Measurements from ENCODE around the gene NKX2-2.

NKX2-2 gene

GRCh38 chr20:21509597-21510371 lies 4.1 kb downstream of the NKX2-2 start:
- Histone ChIP-seq H3K9me3 (ENCODE audit: control insufficient read depth, insufficient read depth, low read depth, low read length) (no peaks in the 10 kb centered on the region), H3K36me3 (ENCODE audit: control insufficient read depth in 2 of 2, insufficient read depth in 1 of 2, low read length in 2 of 2) (peaks cover 0 to 11% of the 10 kb centered on the region in 2 experiments; a peak in 1 of 3 replicates), H3K4me3 (ENCODE audit: low read depth, low read length) (no peak overlapping the region), H3K4me1 (ENCODE audit: control insufficient read depth, insufficient read depth, low read length) (peaks cover 4% of the 10 kb centered on the region; the same call in 1 of the 2 replicates), H3K27ac (ENCODE audit: extremely low read depth, low read depth, low read length) (no peak overlapping the region)
- POLR2A ChIA-PET = no interaction called here
- CTCF ChIA-PET = interaction anchor here (0.6 to 1.4 kb wide), 5 partner anchors 12 to 649 kb away, joined by 3 to 6 read pairs (median 3); no protein-coding TSS in a partner anchor
- TF ChIP-seq, protein P1, sequence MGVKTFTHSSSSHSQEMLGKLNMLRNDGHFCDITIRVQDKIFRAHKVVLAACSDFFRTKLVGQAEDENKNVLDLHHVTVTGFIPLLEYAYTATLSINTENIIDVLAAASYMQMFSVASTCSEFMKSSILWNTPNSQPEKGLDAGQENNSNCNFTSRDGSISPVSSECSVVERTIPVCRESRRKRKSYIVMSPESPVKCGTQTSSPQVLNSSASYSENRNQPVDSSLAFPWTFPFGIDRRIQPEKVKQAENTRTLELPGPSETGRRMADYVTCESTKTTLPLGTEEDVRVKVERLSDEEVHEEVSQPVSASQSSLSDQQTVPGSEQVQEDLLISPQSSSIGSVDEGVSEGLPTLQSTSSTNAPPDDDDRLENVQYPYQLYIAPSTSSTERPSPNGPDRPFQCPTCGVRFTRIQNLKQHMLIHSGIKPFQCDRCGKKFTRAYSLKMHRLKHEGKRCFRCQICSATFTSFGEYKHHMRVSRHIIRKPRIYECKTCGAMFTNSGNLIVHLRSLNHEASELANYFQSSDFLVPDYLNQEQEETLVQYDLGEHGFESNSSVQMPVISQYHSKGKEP (tag by site-specific recombination; IDR thresholded peaks at IDR 0.05) = no peak
- TF ChIP-seq ZFP37 (tag by site-specific recombination; IDR thresholded peaks at IDR 0.05) (no peak), PRDM6 (tag by site-specific recombination; IDR thresholded peaks at IDR 0.05) (no peak), ZNF311 (tag by site-specific recombination; IDR thresholded peaks at IDR 0.05; ENCODE audit: borderline replicate concordance) (no peak), ZNF266 (tag by site-specific recombination; IDR thresholded peaks at IDR 0.05; ENCODE audit: low read depth) (no peak), SP7 (tag by site-specific recombination; IDR thresholded peaks at IDR 0.05) (no peak), ZNF645 (tag by site-specific recombination; IDR thresholded peaks at IDR 0.05) (no peak), ZNF501 (tag by site-specific recombination; IDR thresholded peaks at IDR 0.05) (no peak), ZNF202 (tag by site-specific recombination; IDR thresholded peaks at IDR 0.05; ENCODE audit: borderline replicate concordance) (no peak), ZNF792 (tag by site-specific recombination; IDR thresholded peaks at IDR 0.05) (no peak), ZBTB8A (tag by site-specific recombination; IDR thresholded peaks at IDR 0.05) (no peak), KLF9 (tag by site-specific recombination; IDR thresholded peaks at IDR 0.05; ENCODE audit: low read depth) (no peak), OVOL3 (tag by site-specific recombination; IDR thresholded peaks at IDR 0.05) (no peak), ZNF776 (tag by site-specific recombination; IDR thresholded peaks at IDR 0.05; ENCODE audit: borderline replicate concordance) (no peak), ZNF433 (tag by site-specific recombination; IDR thresholded peaks at IDR 0.05; ENCODE audit: low read depth) (no peak), ZNF2 (tag by site-specific recombination; IDR thresholded peaks at IDR 0.05) (no peak)
- TF ChIP-seq, protein P2, sequence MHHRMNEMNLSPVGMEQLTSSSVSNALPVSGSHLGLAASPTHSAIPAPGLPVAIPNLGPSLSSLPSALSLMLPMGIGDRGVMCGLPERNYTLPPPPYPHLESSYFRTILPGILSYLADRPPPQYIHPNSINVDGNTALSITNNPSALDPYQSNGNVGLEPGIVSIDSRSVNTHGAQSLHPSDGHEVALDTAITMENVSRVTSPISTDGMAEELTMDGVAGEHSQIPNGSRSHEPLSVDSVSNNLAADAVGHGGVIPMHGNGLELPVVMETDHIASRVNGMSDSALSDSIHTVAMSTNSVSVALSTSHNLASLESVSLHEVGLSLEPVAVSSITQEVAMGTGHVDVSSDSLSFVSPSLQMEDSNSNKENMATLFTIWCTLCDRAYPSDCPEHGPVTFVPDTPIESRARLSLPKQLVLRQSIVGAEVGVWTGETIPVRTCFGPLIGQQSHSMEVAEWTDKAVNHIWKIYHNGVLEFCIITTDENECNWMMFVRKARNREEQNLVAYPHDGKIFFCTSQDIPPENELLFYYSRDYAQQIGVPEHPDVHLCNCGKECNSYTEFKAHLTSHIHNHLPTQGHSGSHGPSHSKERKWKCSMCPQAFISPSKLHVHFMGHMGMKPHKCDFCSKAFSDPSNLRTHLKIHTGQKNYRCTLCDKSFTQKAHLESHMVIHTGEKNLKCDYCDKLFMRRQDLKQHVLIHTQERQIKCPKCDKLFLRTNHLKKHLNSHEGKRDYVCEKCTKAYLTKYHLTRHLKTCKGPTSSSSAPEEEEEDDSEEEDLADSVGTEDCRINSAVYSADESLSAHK (tag by site-specific recombination; IDR thresholded peaks at IDR 0.05) = no peak
- TF ChIP-seq, protein P3, sequence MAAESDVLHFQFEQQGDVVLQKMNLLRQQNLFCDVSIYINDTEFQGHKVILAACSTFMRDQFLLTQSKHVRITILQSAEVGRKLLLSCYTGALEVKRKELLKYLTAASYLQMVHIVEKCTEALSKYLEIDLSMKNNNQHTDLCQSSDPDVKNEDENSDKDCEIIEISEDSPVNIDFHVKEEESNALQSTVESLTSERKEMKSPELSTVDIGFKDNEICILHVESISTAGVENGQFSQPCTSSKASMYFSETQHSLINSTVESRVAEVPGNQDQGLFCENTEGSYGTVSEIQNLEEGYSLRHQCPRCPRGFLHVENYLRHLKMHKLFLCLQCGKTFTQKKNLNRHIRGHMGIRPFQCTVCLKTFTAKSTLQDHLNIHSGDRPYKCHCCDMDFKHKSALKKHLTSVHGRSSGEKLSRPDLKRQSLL (tag by site-specific recombination; IDR thresholded peaks at IDR 0.05) = no peak
